C4-2B (cell line): Measurements from ENCODE around the gene LRG1.

Experiments
- CTCF ChIP-seq: fragments of 450-650 bp; conservative IDR thresholded peaks from 2 replicates; pipeline ENCODE4 v1.5.1; 2017; ENCODE audit warnings: mild to moderate bottlenecking
- ZFX ChIP-seq: fragments of 450-650 bp; IDR thresholded peaks from 2 replicates; pipeline ENCODE4 v1.6.1; 2017

DNA sequence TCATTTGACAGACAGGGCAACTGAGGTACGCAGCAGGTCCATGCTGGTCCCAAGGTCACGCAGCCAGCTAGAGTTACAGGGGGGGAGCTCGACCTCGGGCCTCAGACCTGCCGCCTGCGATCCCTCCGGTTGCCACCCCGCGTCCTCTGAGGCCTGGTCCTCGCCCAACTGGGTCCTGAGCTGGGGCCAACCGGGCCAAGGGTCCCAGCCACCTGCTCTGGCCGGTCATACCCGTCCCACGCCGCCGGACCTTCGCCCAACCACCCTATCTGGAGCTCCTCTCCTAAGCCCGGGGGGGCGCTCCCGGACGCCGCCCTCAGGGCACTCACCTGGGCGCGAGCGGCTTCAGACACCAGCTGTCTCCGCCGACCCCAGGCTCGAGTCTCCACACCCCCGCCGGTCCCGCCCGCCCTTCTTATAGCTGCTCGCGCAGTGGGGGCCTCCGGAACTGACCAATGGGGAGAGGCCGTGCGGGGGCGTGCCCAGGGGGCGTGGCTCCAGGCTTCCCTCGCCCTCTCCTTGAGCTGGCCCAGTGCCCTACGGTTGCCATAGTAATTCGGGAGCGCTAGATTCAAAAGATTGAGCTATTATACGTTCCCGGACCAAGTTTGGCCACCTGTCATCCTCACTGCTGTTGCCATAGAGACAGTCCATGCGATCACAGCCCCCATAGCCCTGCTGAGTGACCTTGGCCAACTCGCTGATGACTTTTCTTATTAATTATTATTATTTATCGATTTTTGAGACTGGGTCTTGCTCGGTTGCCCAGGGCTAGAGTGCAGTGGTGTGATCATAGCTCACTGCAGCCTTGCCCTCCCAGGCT, 4.8 kb downstream of the LRG1 start, which contains the start of gene PLIN5:
- TF ChIP-seq CTCF (no peak), ZFX (no peak)
